Thymus (tissue), 14 donors: ENCODE measurements around the gene CFAP91. TPM values are rescaled to one million over a fixed set of nuclear protein-coding genes. Genes with fewer than 3 reads are reported as not detected.

Experiments
- DNase-seq, 9 donors: peaks; one replicate each; pipeline ENCODE4 v3.0.0-alpha.2; 2013; ENCODE audit warnings: low spot score in 9 of 9, low read depth in 6 of 9, missing footprints in 1 of 9
- H3K27ac ChIP-seq, 2 donors: one replicate each; pipeline ENCODE4 v1.5.1; 2013; ENCODE audit warnings: control low read depth in 1 of 2, low read depth in 1 of 2, low read length in 1 of 2, mild to moderate bottlenecking in 1 of 2, moderate library complexity in 1 of 2
- H3K27me3 ChIP-seq, 2 donors: one replicate each; pipeline ENCODE4 v1.5.1; 2013; ENCODE audit warnings: low read length in 1 of 2; ENCODE audit not compliant: control insufficient read depth in 2 of 2, insufficient read depth in 1 of 2
- H3K36me3 ChIP-seq, 2 donors: one replicate each; pipeline ENCODE4 v1.5.1; 2013; ENCODE audit warnings: low read length in 1 of 2, mild to moderate bottlenecking in 1 of 2, moderate library complexity in 1 of 2; ENCODE audit not compliant: control insufficient read depth in 2 of 2, insufficient read depth in 2 of 2
- H3K4me1 ChIP-seq, 2 donors: one replicate each; pipeline ENCODE4 v1.5.1; 2013; ENCODE audit warnings: low read length in 2 of 2; ENCODE audit not compliant: control insufficient read depth in 2 of 2, insufficient read depth in 2 of 2
- H3K4me3 ChIP-seq, 2 donors: one replicate each; pipeline ENCODE4 v1.5.1; 2013; ENCODE audit warnings: low read length in 2 of 2, control low read depth in 1 of 2, mild to moderate bottlenecking in 1 of 2
- H3K9me3 ChIP-seq, 2 donors: one replicate each; pipeline ENCODE4 v1.5.1; 2013; ENCODE audit warnings: low read length in 1 of 2, mild to moderate bottlenecking in 1 of 2; ENCODE audit not compliant: control insufficient read depth in 2 of 2, insufficient read depth in 1 of 2
- WGBS: extraction: QIAGEN DNeasy Blood & Tissue Kit; methylation state at CpG from one replicate; pipeline ENCODE4 v1.1.7; 2013; 5-methylcytosine and 5-hydroxymethylcytosine counted together
- long read RNA-seq, 10 donors: transcript quantifications; one replicate each; lab custom pipeline, GENCODE V29; 2026
- polyA plus RNA-seq: library from polyadenylated mRNA; stranded (reverse); fragments of 200-250 nt; gene quantifications from one replicate; pipeline ENCODE4 v1.2.3, GENCODE V29; 2013
- total RNA-seq: library from RNA; stranded (reverse); fragments of 120-200 nt; gene quantifications from one replicate; pipeline ENCODE4 v1.2.4, GENCODE V29; 2013
- donor health status: healthy.

Gene CFAP91
- 1.1 TPM for total RNA-seq
- polyA plus RNA-seq: 2.8 TPM
- long read RNA-seq, donor 1: 0 reads
- long read RNA-seq, donor 2: 0 reads
- long read RNA-seq, donor 3, full-length matches to known transcripts: 1 of 1 reads
- long read RNA-seq, donor 3, partial matches to known transcripts: 0 of 1 reads
- long read RNA-seq, donor 3, other reads (novel, unspliced or antisense): 0 of 1 reads
- long read RNA-seq, donor 4: 0 reads
- long read RNA-seq, donor 5: 0 reads
- long read RNA-seq, donor 6: 0 reads
- long read RNA-seq, donor 7, partial matches to known transcripts: 0 of 1 reads
- long read RNA-seq, donor 7, other reads (novel, unspliced or antisense): 0 of 1 reads
- long read RNA-seq, donor 8: 0 reads
- long read RNA-seq, donor 9: 0 reads
- long read RNA-seq, donor 10: 0 reads

- H3K36me3 ChIP-seq: no peaks in the 10 kb centered on the region
- H3K4me3 ChIP-seq: peak within 1 kb of the TSS; percentile 31 to 46
- peaks cover 0 to 3% of the 10 kb centered on the region in 2 donors for H3K9me3 ChIP-seq
- peaks cover 7 to 30% of the 10 kb centered on the region in 2 donors for H3K27me3 ChIP-seq
- peak; percentile 27 to 69 (median 51) for DNase-seq
- H3K27ac ChIP-seq: no peak within 1 kb of the TSS
- peaks cover 9% of the 10 kb centered on the region in 2 donors for H3K4me1 ChIP-seq
- 11% methylated on average over 59 of the region's 59 CpGs for WGBS
Observed at GRCh38 chr3:119702530-119703527, at the start of gene CFAP91. CFAP91 (plus strand) TSS chr3:119703022; CDS start chr3:119703099, 77 bp downstream.

GRCh38 chr3:119653876-119654275 is 48.9 kb upstream of the CFAP91 start:
- H3K4me1 ChIP-seq: no peaks in the 10 kb centered on the region
- H3K27me3 ChIP-seq: no peaks in the 10 kb centered on the region
- H3K4me3 ChIP-seq: no peak overlapping the region
- DNase-seq: no peak
- no peaks in the 10 kb centered on the region for H3K9me3 ChIP-seq
- no peak overlapping the region for H3K27ac ChIP-seq
- H3K36me3 ChIP-seq: no peaks in the 10 kb centered on the region
- 20% methylated on average over 2 of the region's 2 CpGs for WGBS

GRCh38 chr3:119657887-119658702 is 44.7 kb upstream of the CFAP91 start:
- no peak overlapping the region for H3K27ac ChIP-seq
- no peak overlapping the region for H3K4me3 ChIP-seq
- no peak for DNase-seq
- peaks cover 0 to 5% of the 10 kb centered on the region in 2 donors for H3K4me1 ChIP-seq
- peaks cover 0 to 10% of the 10 kb centered on the region in 2 donors for H3K36me3 ChIP-seq
- no peaks in the 10 kb centered on the region for H3K27me3 ChIP-seq
- H3K9me3 ChIP-seq: no peaks in the 10 kb centered on the region
- 75% methylated on average over 4 of the region's 4 CpGs for WGBS

- no peak for DNase-seq
- H3K27me3 ChIP-seq: no peaks in the 10 kb centered on the region
- 96% methylated on average over 2 of the region's 2 CpGs for WGBS
- H3K27ac ChIP-seq: no peak overlapping the region
- peaks cover 0 to 10% of the 10 kb centered on the region in 2 donors for H3K36me3 ChIP-seq
- no peak overlapping the region for H3K4me3 ChIP-seq
- H3K4me1 ChIP-seq: peaks cover 0 to 5% of the 10 kb centered on the region in 2 donors
- H3K9me3 ChIP-seq: no peaks in the 10 kb centered on the region
Observed at GRCh38 chr3:119658994-119659393, 43.8 kb upstream of the CFAP91 start.

- no peak for DNase-seq
- H3K27ac ChIP-seq: no peak overlapping the region
- 81% methylated on average over 9 of the region's 9 CpGs for WGBS
- H3K4me3 ChIP-seq: no peak overlapping the region
- peaks cover 0 to 10% of the 10 kb centered on the region in 2 donors for H3K36me3 ChIP-seq
- H3K27me3 ChIP-seq: no peaks in the 10 kb centered on the region
- peaks cover 0 to 5% of the 10 kb centered on the region in 2 donors for H3K4me1 ChIP-seq
- no peaks in the 10 kb centered on the region for H3K9me3 ChIP-seq
Observed at GRCh38 chr3:119659606-119660291, 43.1 kb upstream of the CFAP91 start.

- Histone ChIP-seq H3K4me1 (peaks cover 0 to 5% of the 10 kb centered on the region in 2 donors), H3K27ac (peak within 1 kb of the TSS in 1 of 2 donors; percentile 67), H3K4me3 (no peak within 1 kb of the TSS), H3K27me3 (no peaks in the 10 kb centered on the region), H3K36me3 (peaks cover 0 to 10% of the 10 kb centered on the region in 2 donors), H3K9me3 (no peaks in the 10 kb centered on the region)
- DNase-seq: no peak
- 96% methylated on average over 9 of the region's 9 CpGs for WGBS
Observed at GRCh38 chr3:119660474-119661440, 42.1 kb upstream of the CFAP91 start, which contains the start of gene POPDC2. POPDC2 (minus strand) TSS chr3:119660589; CDS start chr3:119660423, 166 bp downstream.

GRCh38 chr3:119662604-119663373 is 40.0 kb upstream of the CFAP91 start:
- H3K36me3 ChIP-seq: peaks cover 3 to 10% of the 10 kb centered on the region in 2 donors
- peak in 1 of 9 donors; percentile 19 for DNase-seq
- WGBS: 89% methylated on average over 1 of the region's 1 CpG
- H3K27ac ChIP-seq: peak overlapping the region in 1 of 2 donors; percentile 72
- no peak overlapping the region for H3K4me3 ChIP-seq
- no peaks in the 10 kb centered on the region for H3K27me3 ChIP-seq
- no peaks in the 10 kb centered on the region for H3K9me3 ChIP-seq
- H3K4me1 ChIP-seq: peaks cover 0 to 5% of the 10 kb centered on the region in 2 donors
